A673 (cell line): Measurements from ENCODE around the gene TRABD. TPM values are rescaled to one million over a fixed set of nuclear protein-coding genes. Genes with fewer than 3 reads are reported as not detected.

ENCODE experiments used
- BruUV-seq: library from RNA; stranded (reverse); fragments of 400-500 nt; replicated peaks from 2 replicates; lab custom pipeline; 2021; lab: Mats Ljungman, UMichigan
- CTCF ChIA-PET: fragments of 300-600 bp; sonication (Branson Sonifier 250); formaldehyde crosslinking; loops from one replicate; lab custom pipeline; 2022; ENCODE audit warnings: antibody characterized with exemption; lab: Charles Lee
- POLR2A ChIA-PET: fragments of 300-600 bp; sonication (Branson Sonifier 250); formaldehyde crosslinking; loops from one replicate; lab custom pipeline; 2022; ENCODE audit warnings: antibody characterized with exemption; ENCODE audit not compliant: low non-redundant PET; lab: Charles Lee
- DNase-seq: peaks from one replicate; pipeline ENCODE4 v3.0.0-alpha.2; 2015; ENCODE audit warnings: low spot score
- H3K27ac ChIP-seq: fragments of 200-600 bp; sonication (generic); 2 replicates; pipeline ENCODE4 v1.5.1; 2016; ENCODE audit warnings: mixed run types, low read depth, mild to moderate bottlenecking, mixed read lengths, antibody characterized with exemption, low read length; ENCODE audit not compliant: poor library complexity, severe bottlenecking
- H3K27me3 ChIP-seq: fragments of 200-600 bp; sonication (generic); replicated peaks from 2 replicates; pipeline ENCODE4 v1.6.1; 2017; ENCODE audit warnings: mixed run types, low read depth, mild to moderate bottlenecking, mixed read lengths, antibody characterized with exemption, low read length; ENCODE audit not compliant: insufficient read depth, poor library complexity
- H3K36me3 ChIP-seq: fragments of 200-600 bp; sonication (generic); 2 replicates; pipeline ENCODE4 v1.6.1; 2016; ENCODE audit warnings: mixed run types, mild to moderate bottlenecking, mixed read lengths, antibody characterized with exemption, low read length; ENCODE audit not compliant: insufficient read depth, poor library complexity, severe bottlenecking
- H3K4me1 ChIP-seq: fragments of 200-600 bp; sonication (generic); 2 replicates; pipeline ENCODE4 v1.6.1; 2017; ENCODE audit warnings: mixed run types, mild to moderate bottlenecking, mixed read lengths, antibody characterized with exemption, low read length; ENCODE audit not compliant: insufficient read depth, poor library complexity, severe bottlenecking
- H3K4me3 ChIP-seq: fragments of 200-600 bp; sonication (generic); 2 replicates; pipeline ENCODE4 v1.5.1; 2016; ENCODE audit warnings: low read depth, mixed run types, mild to moderate bottlenecking, mixed read lengths, low read length; ENCODE audit not compliant: poor library complexity, severe bottlenecking
- H3K9me3 ChIP-seq: fragments of 200-600 bp; sonication (generic); 2 replicates; pipeline ENCODE4 v1.6.1; 2016; ENCODE audit warnings: mixed run types, low read depth, mild to moderate bottlenecking, mixed read lengths, antibody characterized with exemption, low read length; ENCODE audit not compliant: poor library complexity, severe bottlenecking
- EZH2 ChIP-seq: fragments of 200-600 bp; sonication (generic); IDR thresholded peaks from 2 replicates; pipeline ENCODE4 v1.6.1; 2017; ENCODE audit warnings: borderline replicate concordance, low read depth, mild to moderate bottlenecking, mixed read lengths, antibody characterized with exemption, low read length; ENCODE audit not compliant: poor library complexity, severe bottlenecking
- intact Hi-C: fragments of 100-400 bp; cut with micrococcal nuclease; formaldehyde crosslinking; loops from one replicate; pipeline ENCODE4 v1.10.0; 2022; ENCODE audit not compliant: unreplicated experiment
- total RNA-seq: library from RNA; stranded (reverse); gene quantifications from 2 replicates; pipeline ENCODE4 v1.2.3, GENCODE V29; 2021
- TF ChIP-seq, protein P1 (sequence below): fragments of 300-800, 200-600 bp; sonication (generic); conservative IDR thresholded peaks from 2 replicates; pipeline ENCODE4 v1.5.1; 2017; ENCODE audit warnings: low read depth, mild to moderate bottlenecking, antibody characterized with exemption, low read length, moderate library complexity, mixed read lengths

TRABD gene
- total RNA-seq, 1 experiment from 2014 or later: 63.9 TPM

GRCh38 chr22:50216055-50216683, 30.5 kb downstream of the TRABD start:
- H3K36me3 ChIP-seq: peaks cover 68% of the 10 kb centered on the region
- DNase-seq: no peak
- H3K27me3 ChIP-seq: no peaks in the 10 kb centered on the region
- CTCF ChIA-PET: no interaction called here
- no peak overlapping the region for H3K4me3 ChIP-seq
- POLR2A ChIA-PET: interaction anchor here (0.6 to 0.7 kb wide), 2 partner anchors 168 to 251 kb away, joined by 4 read pairs; no protein-coding TSS in a partner anchor
- peaks cover 14% of the 10 kb centered on the region for H3K4me1 ChIP-seq
- H3K27ac ChIP-seq: no peak overlapping the region
- intact Hi-C loops: no loop called here
- no TSS peak for BruUV-seq
- TF ChIP-seq, protein P1, sequence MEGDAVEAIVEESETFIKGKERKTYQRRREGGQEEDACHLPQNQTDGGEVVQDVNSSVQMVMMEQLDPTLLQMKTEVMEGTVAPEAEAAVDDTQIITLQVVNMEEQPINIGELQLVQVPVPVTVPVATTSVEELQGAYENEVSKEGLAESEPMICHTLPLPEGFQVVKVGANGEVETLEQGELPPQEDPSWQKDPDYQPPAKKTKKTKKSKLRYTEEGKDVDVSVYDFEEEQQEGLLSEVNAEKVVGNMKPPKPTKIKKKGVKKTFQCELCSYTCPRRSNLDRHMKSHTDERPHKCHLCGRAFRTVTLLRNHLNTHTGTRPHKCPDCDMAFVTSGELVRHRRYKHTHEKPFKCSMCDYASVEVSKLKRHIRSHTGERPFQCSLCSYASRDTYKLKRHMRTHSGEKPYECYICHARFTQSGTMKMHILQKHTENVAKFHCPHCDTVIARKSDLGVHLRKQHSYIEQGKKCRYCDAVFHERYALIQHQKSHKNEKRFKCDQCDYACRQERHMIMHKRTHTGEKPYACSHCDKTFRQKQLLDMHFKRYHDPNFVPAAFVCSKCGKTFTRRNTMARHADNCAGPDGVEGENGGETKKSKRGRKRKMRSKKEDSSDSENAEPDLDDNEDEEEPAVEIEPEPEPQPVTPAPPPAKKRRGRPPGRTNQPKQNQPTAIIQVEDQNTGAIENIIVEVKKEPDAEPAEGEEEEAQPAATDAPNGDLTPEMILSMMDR: no peak
- TF ChIP-seq EZH2: no peak
- H3K9me3 ChIP-seq: no peaks in the 10 kb centered on the region

DNA sequence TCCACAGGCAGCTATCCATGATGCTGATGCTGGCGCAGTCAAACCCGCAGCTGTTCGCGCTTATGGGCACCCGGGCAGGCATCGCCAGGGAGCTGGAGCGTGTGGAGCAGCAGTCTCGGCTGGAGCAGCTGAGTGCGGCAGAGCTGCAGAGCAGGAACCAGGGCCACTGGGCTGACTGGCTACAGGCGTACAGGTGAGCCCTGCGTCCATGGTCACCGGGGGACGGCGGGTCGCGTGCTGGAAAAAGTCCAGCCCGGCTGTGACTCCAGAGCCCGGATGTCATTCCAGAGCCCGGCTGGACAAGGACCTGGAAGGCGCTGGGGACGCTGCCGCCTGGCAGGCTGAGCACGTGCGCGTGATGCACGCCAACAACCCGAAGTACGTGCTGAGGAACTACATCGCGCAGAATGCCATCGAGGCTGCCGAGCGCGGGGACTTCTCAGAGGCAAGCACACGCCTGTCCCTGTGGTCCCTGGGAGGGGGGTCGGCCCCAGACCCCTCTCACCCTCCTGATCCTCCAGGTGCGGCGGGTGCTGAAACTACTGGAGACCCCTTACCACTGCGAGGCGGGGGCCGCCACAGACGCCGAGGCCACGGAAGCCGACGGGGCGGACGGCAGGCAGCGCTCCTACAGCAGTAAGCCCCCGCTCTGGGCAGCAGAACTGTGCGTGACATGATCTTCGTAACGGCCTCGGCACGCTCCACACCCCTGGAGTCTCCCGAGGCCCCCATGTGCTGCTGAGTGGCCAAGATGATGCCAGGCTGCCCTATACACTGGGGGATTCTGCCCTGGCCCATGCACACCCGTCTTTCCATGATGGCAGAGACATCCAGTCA, 31.2 kb downstream of the TRABD start:
- POLR2A ChIA-PET: interaction anchor here (0.6 kb wide), 1 partner anchor 250 kb away, joined by 4 read pairs; no protein-coding TSS in a partner anchor
- BruUV-seq: no TSS peak
- CTCF ChIA-PET: no interaction called here

DNA sequence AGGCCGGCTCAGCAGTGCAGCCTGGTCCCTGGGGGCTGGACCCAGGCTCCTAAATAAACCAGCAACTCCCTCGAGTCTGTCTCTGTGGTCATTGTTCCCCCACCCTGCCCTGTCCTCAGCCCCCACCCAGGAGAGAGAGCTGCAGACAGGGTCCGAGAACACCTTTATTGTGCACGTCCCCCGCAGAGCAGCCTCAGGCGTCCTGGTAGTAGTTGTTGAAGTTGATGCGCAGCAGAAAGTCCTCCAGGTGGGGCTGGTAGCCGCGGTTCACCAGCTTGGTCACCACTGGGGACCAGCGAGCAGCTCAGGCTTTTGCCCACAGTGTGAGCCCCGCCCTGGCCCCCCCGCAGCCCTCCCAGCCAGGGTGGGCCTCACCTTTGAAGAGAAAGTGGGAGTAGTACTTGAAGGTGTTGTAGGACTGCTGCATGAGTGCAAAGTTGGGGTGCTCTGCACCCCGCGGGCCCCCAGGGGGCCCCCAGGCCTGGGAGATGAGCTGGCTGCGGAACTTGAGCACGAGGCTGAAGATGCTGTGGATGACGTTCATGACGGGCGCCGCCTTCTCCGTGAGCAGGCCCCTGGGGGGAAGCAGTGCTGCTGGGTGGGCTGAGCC, 31.9 kb downstream of the TRABD start:
- intact Hi-C loops: no loop called here
- no peaks in the 10 kb centered on the region for H3K9me3 ChIP-seq
- TF ChIP-seq, protein P1: no peak
- TF ChIP-seq EZH2: no peak
- H3K4me3 ChIP-seq: no peak overlapping the region
- BruUV-seq: no TSS peak
- no peak for DNase-seq
- CTCF ChIA-PET: no interaction called here
- H3K27me3 ChIP-seq: no peaks in the 10 kb centered on the region
- H3K36me3 ChIP-seq: peaks cover 70% of the 10 kb centered on the region
- no peak overlapping the region for H3K27ac ChIP-seq
- H3K4me1 ChIP-seq: peaks cover 14% of the 10 kb centered on the region
- POLR2A ChIA-PET: no interaction called here

More for the DNA sequence above, 31.2 kb downstream of the TRABD start:
- Histone ChIP-seq H3K4me1 (peaks cover 14% of the 10 kb centered on the region), H3K4me3 (no peak overlapping the region), H3K27ac (no peak overlapping the region), H3K9me3 (no peaks in the 10 kb centered on the region), H3K27me3 (no peaks in the 10 kb centered on the region), H3K36me3 (peaks cover 70% of the 10 kb centered on the region)
- TF ChIP-seq, protein P1: no peak
- TF ChIP-seq EZH2: no peak
- DNase-seq: no peak
- intact Hi-C loops: no loop called here
